H1 (cell line): ENCODE data around the gene LRRC19. TPM values are rescaled to one million over a fixed set of nuclear protein-coding genes. Genes with fewer than 3 reads are reported as not detected.
A peak's percentile ranks its signal among the peaks of the same experiment; 100 is the strongest.

Experiments
- ASH2L ChIP-seq: fragments of 200-600, 300-600 bp; sonication (generic); IDR thresholded peaks from one replicate; pipeline ENCODE4 v1.7.1; 2017; ENCODE audit warnings: low read length
- BCL11A ChIP-seq, 2 experiments: IDR thresholded peaks; one replicate each; pipeline ENCODE4 v1.6.1; 2011; ENCODE audit warnings: low read depth in 2 of 2, low read length in 2 of 2, mild to moderate bottlenecking in 2 of 2
- CBX8 ChIP-seq: fragments of 300-800, 300-1000 bp; sonication (generic); IDR thresholded peaks from 2 replicates; pipeline ENCODE4 v1.7.1; 2016; ENCODE audit warnings: low read depth, low read length, borderline replicate concordance
- CREB1 ChIP-seq: IDR thresholded peaks from 2 replicates; pipeline ENCODE4 v1.6.1; 2012; ENCODE audit warnings: inconsistent platforms
- EP300 ChIP-seq, 2 experiments: IDR thresholded peaks; 1 replicate in 1 of 2; 2 replicates in 1 of 2; pipeline ENCODE4 v1.6.1; 2011 to 2012; ENCODE audit warnings: low read depth in 2 of 2, low read length in 2 of 2, mild to moderate bottlenecking in 2 of 2, borderline replicate concordance in 1 of 2, inconsistent platforms in 1 of 2, moderate library complexity in 1 of 2
- KDM5A ChIP-seq: fragments of 200-600 bp; IDR thresholded peaks from 2 replicates; pipeline ENCODE4 v1.7.1; 2012; ENCODE audit warnings: mild to moderate bottlenecking, low read length, inconsistent platforms, mixed read lengths
- MAX ChIP-seq: IDR thresholded peaks from 2 replicates; pipeline ENCODE4 v1.6.1; 2012; ENCODE audit warnings: inconsistent platforms
- POLR2A ChIP-seq, 2 experiments: IDR thresholded peaks; 1 replicate in 1 of 2; 2 replicates in 1 of 2; pipeline ENCODE4 v1.6.1; 2011; ENCODE audit warnings: low read depth in 2 of 2, low read length in 2 of 2, mild to moderate bottlenecking in 2 of 2; ENCODE audit errors: control extremely low read depth in 1 of 2
- POLR2AphosphoS5 ChIP-seq: IDR thresholded peaks from 2 replicates; pipeline ENCODE4 v1.6.1; 2011; ENCODE audit warnings: low read depth, low read length
- POU5F1 ChIP-seq: IDR thresholded peaks from 2 replicates; pipeline ENCODE4 v1.6.1; 2011; ENCODE audit warnings: low read depth, mild to moderate bottlenecking, low read length, moderate library complexity
- RBBP5 ChIP-seq: IDR thresholded peaks from 2 replicates; pipeline ENCODE4 v1.7.1; 2012; ENCODE audit warnings: low read depth, mild to moderate bottlenecking, inconsistent platforms, low read length, moderate library complexity, borderline replicate concordance
- SP2 ChIP-seq: IDR thresholded peaks from 2 replicates; pipeline ENCODE4 v1.6.1; 2012; ENCODE audit warnings: mild to moderate bottlenecking, low read length, inconsistent platforms
- TAF7 ChIP-seq: optimal IDR thresholded peaks from 2 replicates; pipeline ENCODE3; 2011; ENCODE audit warnings: low read depth, mild to moderate bottlenecking, inconsistent platforms, low read length, moderate library complexity, borderline replicate concordance
- USF2 ChIP-seq: IDR thresholded peaks from 2 replicates; pipeline ENCODE4 v1.6.1; 2011; ENCODE audit warnings: low read length, improper control_type of control experiment
- YY1 ChIP-seq: IDR thresholded peaks from 2 replicates; pipeline ENCODE4 v1.6.1; 2011; ENCODE audit warnings: low read depth, mild to moderate bottlenecking, low read length
- polyA plus RNA-seq, 7 experiments: library from polyadenylated mRNA; depleted of rRNA in 3 of 7; stranded (reverse) in 5 of 7; unstranded in 2 of 7; fragments of >200 nt in 5 of 7; fragments of 200-250 nt in 2 of 7; gene quantifications; 1 replicate in 5 of 7; 2 replicates in 1 of 7; 4 replicates in 1 of 7; pipeline versions ENCODE4 v1.2.1 to v1.2.3, GENCODE V29; 2011 to 2013; ENCODE audit warnings: missing spikeins in 2 of 7, mixed read lengths in 2 of 7
- total RNA-seq: library from RNA; stranded (reverse); fragmentation: NEBNext Ultra II Directional; extraction: Animal tissue kit (Norgen Biotek cat#: 25700); gene quantifications from 2 replicates; pipeline ENCODE4 v1.2.1, GENCODE V29; 2021

LRRC19 gene
- total and polyA plus RNA-seq, 2 of the 8 experiments (the other 6 are each of a cell fraction or from before 2014, with no cell fraction given) = not detected

DNA sequence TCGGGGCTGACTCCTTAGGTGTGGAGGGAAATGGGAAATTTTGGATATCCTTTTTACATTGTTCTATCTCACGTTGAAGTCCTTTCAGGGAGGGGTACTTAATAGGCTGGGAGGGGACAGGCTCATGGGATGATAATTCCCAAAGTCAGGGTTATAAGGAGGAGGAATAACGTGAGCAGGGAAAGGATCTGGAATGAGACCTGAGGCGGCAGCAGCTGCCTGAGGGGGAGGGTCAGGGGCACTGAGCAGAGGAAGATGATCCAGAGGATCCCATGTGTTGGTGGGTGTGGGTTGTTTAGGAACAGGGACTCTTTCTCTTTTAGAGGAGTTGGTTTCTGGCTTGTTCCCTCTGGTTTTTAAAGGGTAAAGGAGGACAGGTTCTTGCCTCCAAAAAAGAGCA, 30.5 kb downstream of the LRRC19 start (continued):
- TF ChIP-seq CREB1 (no peak), POLR2AphosphoS5 (peak; percentile 85; the same call in 1 of the 2 replicates), MAX (no peak), EP300 (IDR thresholded peaks at IDR 0.05; ENCODE audit: borderline replicate concordance in 1 of 2, low read depth in 2 of 2, low read length in 2 of 2) (no peak), SP2 (no peak), POLR2A (IDR thresholded peaks at IDR 0.05; ENCODE audit: control extremely low read depth in 1 of 2, low read depth in 2 of 2, low read length in 2 of 2) (no peak; a peak in 1 of 3 replicates), RBBP5 (no peak), POU5F1 (no peak), ASH2L (peak; percentile 72), TAF7 (peak; percentile 14), KDM5A (no peak), CBX8 (no peak), YY1 (0 out of 2 replicates have a peak, but pooled peaks have one; percentile 16), USF2 (no peak), BCL11A (IDR thresholded peaks at IDR 0.05; ENCODE audit: low read depth in 2 of 2, low read length in 2 of 2) (no peak)
